HepG2 (cell line): Measurements from ENCODE around the gene VASN. TPM values are rescaled to one million over a fixed set of nuclear protein-coding genes. Genes with fewer than 3 reads are reported as not detected.
A peak's percentile ranks its signal among the peaks of the same experiment; 100 is the strongest.

Experiments
- AHR ChIP-seq: IDR thresholded peaks from 2 replicates; pipeline ENCODE4 v1.6.1; 2018; ENCODE audit warnings: missing genetic modification reagents, missing compliant biosample characterization
- ELF3 ChIP-seq: IDR thresholded peaks from 2 replicates; pipeline ENCODE4 v1.6.1; 2016; ENCODE audit warnings: missing genetic modification reagents, missing compliant biosample characterization
- ELF4 ChIP-seq: sonication (generic); formaldehyde crosslinking; IDR thresholded peaks from 2 replicates; pipeline ENCODE4 v1.5.0; 2020; ENCODE audit warnings: missing genetic modification reagents, mild to moderate bottlenecking, moderate library complexity, borderline replicate concordance
- FLYWCH1 ChIP-seq: sonication (generic); formaldehyde crosslinking; IDR thresholded peaks from 2 replicates; pipeline ENCODE4 v1.8.1; 2023; ENCODE audit warnings: mild to moderate bottlenecking, missing genetic modification reagents
- HMGA1 ChIP-seq: sonication (generic); formaldehyde crosslinking; conservative IDR thresholded peaks from 2 replicates; pipeline ENCODE4 v1.4.0; 2020; ENCODE audit warnings: missing genetic modification reagents
- JUN ChIP-seq: sonication (generic); formaldehyde crosslinking; IDR thresholded peaks from 2 replicates; pipeline ENCODE4 v1.4.0; 2020; ENCODE audit warnings: mild to moderate bottlenecking, missing genetic modification reagents
- KDM5A ChIP-seq: fragments of 200-600 bp; sonication (generic); IDR thresholded peaks from 2 replicates; pipeline ENCODE4 v1.7.0; 2018; ENCODE audit warnings: antibody characterized with exemption, mild to moderate bottlenecking, low read length, borderline replicate concordance
- MIER3 ChIP-seq: IDR thresholded peaks from 2 replicates; pipeline ENCODE4 v1.6.1; 2016; ENCODE audit warnings: missing compliant biosample characterization, borderline replicate concordance
- PHF21A ChIP-seq: sonication (generic); formaldehyde crosslinking; IDR thresholded peaks from 2 replicates; pipeline ENCODE4 v1.5.0; 2020; ENCODE audit warnings: mild to moderate bottlenecking, missing genetic modification reagents
- RNF219 ChIP-seq: sonication (generic); formaldehyde crosslinking; IDR thresholded peaks from 2 replicates; pipeline ENCODE4 v1.5.0; 2020; ENCODE audit warnings: mild to moderate bottlenecking, missing genetic modification reagents
- RXRA ChIP-seq: sonication (generic); formaldehyde crosslinking; IDR thresholded peaks from 2 replicates; pipeline ENCODE4 v1.5.1; 2020; ENCODE audit warnings: missing genetic modification reagents
- TFE3 ChIP-seq: IDR thresholded peaks from 2 replicates; pipeline ENCODE4 v1.6.1; 2016
- ZBTB43 ChIP-seq: sonication (generic); formaldehyde crosslinking; conservative IDR thresholded peaks from 2 replicates; pipeline ENCODE4 v1.4.0; 2020; ENCODE audit warnings: missing genetic modification reagents
- ZBTB46 ChIP-seq: sonication (generic); formaldehyde crosslinking; IDR thresholded peaks from 2 replicates; pipeline ENCODE4 v1.4.0; 2020; ENCODE audit warnings: mild to moderate bottlenecking, missing genetic modification reagents, borderline replicate concordance
- ZBTB8A ChIP-seq: sonication (generic); formaldehyde crosslinking; IDR thresholded peaks from 2 replicates; pipeline ENCODE4 v1.4.0; 2020; ENCODE audit warnings: mild to moderate bottlenecking, low read depth, missing genetic modification reagents, borderline replicate concordance
- ZNF275 ChIP-seq: sonication (generic); formaldehyde crosslinking; IDR thresholded peaks from 2 replicates; pipeline ENCODE4 v1.8.0; 2022; ENCODE audit warnings: missing genetic modification reagents, mild to moderate bottlenecking, inconsistent platforms, borderline replicate concordance
- ZNF431 ChIP-seq: sonication (generic); formaldehyde crosslinking; IDR thresholded peaks from 2 replicates; pipeline ENCODE4 v1.9.0; 2022; ENCODE audit warnings: missing genetic modification reagents, low read depth, mild to moderate bottlenecking, borderline replicate concordance
- ZNF484 ChIP-seq: sonication (generic); formaldehyde crosslinking; IDR thresholded peaks from 2 replicates; pipeline ENCODE4 v1.5.1; 2020; ENCODE audit warnings: mild to moderate bottlenecking, low read depth, missing genetic modification reagents, borderline replicate concordance
- polyA plus RNA-seq, 8 experiments: library from polyadenylated mRNA; depleted of rRNA in 3 of 8; stranded (reverse) in 7 of 8; unstranded in 1 of 8; fragments of >200 nt; fragmentation: Illumina TruSeq in 4 of 8; extraction: Trizol in 4 of 8; gene quantifications; 2 replicates each; pipeline versions ENCODE4 v1.2.1 to v1.2.3, GENCODE V29; 2011 to 2016; ENCODE audit warnings: low read depth in 4 of 8, missing spikeins in 1 of 8, mixed read lengths in 1 of 8; ENCODE audit not compliant: insufficient read depth in 1 of 8
- total RNA-seq, 5 experiments: library from RNA; depleted of rRNA; stranded (reverse); fragments of >200 nt; fragmentation: Illumina TruSeq; extraction: Trizol; gene quantifications; 2 replicates each; pipeline ENCODE4 v1.2.3, GENCODE V29; 2016; ENCODE audit warnings: low read depth in 1 of 5

VASN gene
- total and polyA plus RNA-seq, 2 of the 13 experiments (the other 11 are each of a cell fraction or from before 2014, with no cell fraction given), result 8.4 to 18.2 TPM

GRCh38 chr16:4345836-4346781 lies 25.5 kb upstream of the VASN start (continued):
- TF ChIP-seq ZNF431 (CRISPR knock-in tag) (no peak), ZBTB43 (peak; percentile 59; the same call in 1 of the 2 replicates), ELF4 (CRISPR knock-in tag) (no peak), KDM5A (no peak), AHR (CRISPR knock-in tag) (no peak), TFE3 (peak; percentile 74), ZNF484 (CRISPR knock-in tag) (no peak), FLYWCH1 (no peak), MIER3 (CRISPR knock-in tag) (peak; percentile 92), PHF21A (CRISPR knock-in tag) (peak; percentile 55), ZBTB46 (CRISPR knock-in tag) (no peak), RXRA (CRISPR knock-in tag) (peak; percentile 64; the same call in 1 of the 2 replicates), ELF3 (CRISPR knock-in tag) (peak; percentile 46; the same call in 1 of the 2 replicates), ZNF275 (CRISPR knock-in tag) (no peak), ZBTB8A (no peak), HMGA1 (CRISPR knock-in tag) (no peak), RNF219 (CRISPR knock-in tag) (no peak), JUN (CRISPR knock-in tag) (peak; percentile 94)
